DOHH2 (cell line): Measurements from ENCODE around the gene PAGE2B.
"Not testable (repeated sequence)": the region's sequence is repeated elsewhere in the genome, so short reads cannot be mapped to it uniquely, and the experiment has no call there.

Experiments used
- EZH2phosphoT487 ChIP-seq: fragments of 200-600 bp; sonication (generic); IDR thresholded peaks from 2 replicates; pipeline ENCODE4 v1.6.1; 2017; ENCODE audit warnings: borderline replicate concordance, mild to moderate bottlenecking, antibody characterized with exemption, low read length, moderate library complexity, mixed read lengths
- TF ChIP-seq, protein P1 (sequence below): fragments of 200-600 bp; sonication (generic); IDR thresholded peaks from one replicate; pipeline ENCODE4 v1.5.1; 2014; ENCODE audit warnings: antibody characterized with exemption, mild to moderate bottlenecking, low read depth, low read length; ENCODE audit not compliant: poor library complexity, severe bottlenecking

DNA sequence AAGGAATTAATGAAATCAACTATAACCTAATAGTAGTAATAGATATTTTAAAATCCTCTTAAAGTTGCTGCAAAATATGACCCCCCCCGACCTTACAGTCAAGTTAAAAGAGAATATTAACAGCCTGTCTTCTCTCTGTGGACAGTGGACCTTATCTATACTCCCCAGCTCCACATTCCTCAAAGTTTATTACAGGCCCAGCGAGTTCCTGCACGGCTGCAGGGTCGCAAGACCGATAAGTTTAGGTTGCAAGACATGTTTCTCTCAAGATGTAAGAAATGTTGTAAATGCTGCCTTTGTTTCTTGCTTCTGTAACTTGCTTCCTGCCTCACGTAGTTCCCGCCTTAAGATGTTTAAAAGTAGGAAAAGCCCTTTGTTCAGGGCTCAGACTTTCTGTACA is 41.8 kb downstream of the PAGE2B start:
- TF ChIP-seq, protein P1, sequence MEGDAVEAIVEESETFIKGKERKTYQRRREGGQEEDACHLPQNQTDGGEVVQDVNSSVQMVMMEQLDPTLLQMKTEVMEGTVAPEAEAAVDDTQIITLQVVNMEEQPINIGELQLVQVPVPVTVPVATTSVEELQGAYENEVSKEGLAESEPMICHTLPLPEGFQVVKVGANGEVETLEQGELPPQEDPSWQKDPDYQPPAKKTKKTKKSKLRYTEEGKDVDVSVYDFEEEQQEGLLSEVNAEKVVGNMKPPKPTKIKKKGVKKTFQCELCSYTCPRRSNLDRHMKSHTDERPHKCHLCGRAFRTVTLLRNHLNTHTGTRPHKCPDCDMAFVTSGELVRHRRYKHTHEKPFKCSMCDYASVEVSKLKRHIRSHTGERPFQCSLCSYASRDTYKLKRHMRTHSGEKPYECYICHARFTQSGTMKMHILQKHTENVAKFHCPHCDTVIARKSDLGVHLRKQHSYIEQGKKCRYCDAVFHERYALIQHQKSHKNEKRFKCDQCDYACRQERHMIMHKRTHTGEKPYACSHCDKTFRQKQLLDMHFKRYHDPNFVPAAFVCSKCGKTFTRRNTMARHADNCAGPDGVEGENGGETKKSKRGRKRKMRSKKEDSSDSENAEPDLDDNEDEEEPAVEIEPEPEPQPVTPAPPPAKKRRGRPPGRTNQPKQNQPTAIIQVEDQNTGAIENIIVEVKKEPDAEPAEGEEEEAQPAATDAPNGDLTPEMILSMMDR = not testable (repeated sequence)
- not testable (repeated sequence) for TF ChIP-seq EZH2phosphoT487
